ENCODE results near the gene AAMDC.
A peak's percentile ranks its signal among the peaks of the same experiment; 100 is the strongest.

AAMDC gene

GRCh38 chr11:77820565-77821348, at the start of gene AAMDC, which contains the start of gene RSF1:
Gene AAMDC, plus strand, starts transcription at chr11:77821144. Its CDS starts 21,353 bp downstream, at chr11:77842497.
Gene RSF1, minus strand, starts transcription at chr11:77820722. Its CDS starts 8 bp downstream, at chr11:77820714.
- DNase-seq (ENCODE audit: low spot score), result peak; percentile 96

DNA sequence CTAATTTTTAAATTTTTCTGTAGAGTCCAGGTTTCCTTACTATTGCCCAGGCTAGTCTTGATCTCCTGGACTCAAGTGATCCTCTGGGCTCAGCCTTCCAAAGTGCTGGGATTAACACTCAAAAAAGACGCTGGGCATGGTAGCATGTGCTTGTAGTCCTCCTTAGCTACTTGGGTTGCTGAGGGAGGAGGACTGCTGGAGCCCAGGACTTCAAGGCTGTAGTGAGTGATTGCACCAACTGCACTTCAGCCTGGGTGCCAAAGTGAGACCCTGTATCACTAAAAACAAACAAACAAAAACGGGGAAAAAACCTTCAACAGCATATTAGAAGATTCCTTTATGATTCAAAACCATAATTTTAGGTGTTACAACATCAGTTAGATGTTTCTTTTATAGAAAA, 45.0 kb upstream of the AAMDC start:
- DNase-seq (ENCODE audit: low spot score), result no peak

- DNase-seq (ENCODE audit: low spot score), result no peak
These were observed 44.5 kb upstream of the AAMDC start for GRCh38 chr11:77776455-77776854.

DNA sequence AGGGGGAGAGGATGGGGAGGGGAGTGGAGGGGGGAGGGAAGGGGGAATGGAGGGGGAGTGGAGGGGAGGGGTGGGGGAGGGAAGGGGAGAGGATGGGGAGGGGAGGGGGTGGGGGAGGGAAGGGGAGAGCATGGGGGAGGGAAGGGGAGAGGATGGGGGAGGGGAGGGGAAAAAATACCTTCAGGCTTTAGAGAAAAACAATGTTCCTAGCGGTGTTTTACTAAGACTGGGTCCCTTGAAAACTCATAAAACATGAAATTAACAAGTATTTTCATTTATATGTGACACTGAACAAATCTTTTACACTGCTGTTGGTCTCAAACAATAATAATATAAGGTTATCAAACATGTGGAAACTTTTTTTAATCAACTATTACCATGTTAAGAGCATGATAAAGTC, 42.8 kb upstream of the AAMDC start:
- DNase-seq (ENCODE audit: low spot score), result no peak

DNA sequence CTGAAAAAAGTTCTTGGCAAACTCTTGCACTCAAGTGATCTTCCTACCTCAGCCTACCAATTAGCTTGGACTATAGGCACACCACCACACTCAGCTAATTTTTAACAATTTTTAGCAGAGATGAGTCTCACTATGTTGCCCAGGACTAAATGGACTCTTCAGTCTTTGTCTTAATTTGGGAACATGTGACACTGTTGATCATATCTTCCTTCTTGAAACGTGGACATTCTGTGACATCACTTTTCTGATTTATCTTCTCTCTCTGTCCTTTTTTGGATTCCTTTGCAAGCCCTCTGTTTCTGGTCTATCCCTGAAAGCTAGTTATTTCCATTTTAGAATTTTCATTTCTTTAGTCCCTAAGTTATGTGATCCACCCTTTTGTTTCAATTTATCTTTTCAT, 42.4 kb upstream of the AAMDC start:
- no peak for DNase-seq (ENCODE audit: low spot score)

GRCh38 chr11:77779935-77780334, 41.0 kb upstream of the AAMDC start:
- peak; percentile 22 for DNase-seq (ENCODE audit: low spot score)

DNA sequence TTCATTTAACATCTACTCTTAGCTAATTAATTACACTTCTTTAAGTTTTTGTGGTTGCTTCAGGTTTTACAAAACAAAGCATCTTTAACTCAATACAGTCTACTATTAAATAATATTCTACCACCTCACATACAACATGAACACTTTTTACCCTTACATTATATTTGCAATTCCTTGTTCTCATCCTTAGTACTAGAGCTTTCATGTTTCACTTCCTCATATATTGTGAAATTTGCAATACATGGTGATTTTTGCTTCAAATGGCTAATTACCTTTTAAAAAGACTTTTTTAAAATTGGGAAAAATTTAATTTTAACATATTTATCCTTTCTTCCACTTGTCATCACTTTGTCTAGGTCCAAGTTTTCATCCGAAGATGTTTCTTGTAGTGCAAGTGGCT, 37.9 kb upstream of the AAMDC start:
- no peak for DNase-seq (ENCODE audit: low spot score)

GRCh38 chr11:77784572-77784971, 36.4 kb upstream of the AAMDC start:
- no peak for DNase-seq (ENCODE audit: low spot score)

GRCh38 chr11:77789061-77789730, 31.7 kb upstream of the AAMDC start:
- DNase-seq (ENCODE audit: low spot score), result no peak

GRCh38 chr11:77789731-77790476, 31.0 kb upstream of the AAMDC start:
- DNase-seq (ENCODE audit: low spot score), result no peak

DNA sequence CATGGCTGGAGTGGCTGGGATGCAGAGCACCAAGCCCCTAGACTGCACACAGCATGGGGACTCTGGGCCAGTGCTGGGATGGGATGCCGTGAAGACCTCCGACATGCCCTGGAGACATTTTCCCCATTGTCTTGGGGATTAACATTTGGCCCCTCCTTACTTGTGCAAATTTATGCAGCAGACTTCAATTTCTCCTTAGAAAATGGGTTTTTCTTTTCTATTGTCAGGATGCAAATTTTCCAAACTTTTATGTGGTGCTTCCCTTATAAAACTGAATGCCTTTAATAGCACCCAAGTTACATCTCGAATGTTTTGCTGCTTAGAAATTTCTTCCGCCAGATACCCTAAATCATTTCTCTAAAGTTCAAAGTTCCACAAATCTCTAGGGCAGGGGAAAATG, 29.6 kb upstream of the AAMDC start:
- DNase-seq (ENCODE audit: low spot score), result no peak

DNA sequence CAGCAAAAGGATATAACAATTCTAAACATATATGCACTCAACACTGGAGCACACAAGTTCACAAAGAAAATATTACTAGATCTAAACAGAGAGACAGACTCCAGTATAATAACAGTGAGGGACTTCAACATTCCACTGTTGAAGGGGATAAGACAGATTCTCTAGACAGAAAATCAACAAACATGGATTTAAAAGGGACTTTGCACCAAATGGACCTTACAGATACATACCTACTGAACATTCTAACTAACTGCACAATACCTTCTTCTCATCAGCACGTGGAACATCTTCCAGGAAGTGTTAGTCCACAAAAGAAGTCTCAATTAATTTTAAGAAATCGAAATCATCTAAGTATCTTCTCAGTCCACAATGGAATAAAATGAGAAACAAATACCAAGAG, 27.0 kb upstream of the AAMDC start:
- DNase-seq (ENCODE audit: low spot score), result no peak

DNA sequence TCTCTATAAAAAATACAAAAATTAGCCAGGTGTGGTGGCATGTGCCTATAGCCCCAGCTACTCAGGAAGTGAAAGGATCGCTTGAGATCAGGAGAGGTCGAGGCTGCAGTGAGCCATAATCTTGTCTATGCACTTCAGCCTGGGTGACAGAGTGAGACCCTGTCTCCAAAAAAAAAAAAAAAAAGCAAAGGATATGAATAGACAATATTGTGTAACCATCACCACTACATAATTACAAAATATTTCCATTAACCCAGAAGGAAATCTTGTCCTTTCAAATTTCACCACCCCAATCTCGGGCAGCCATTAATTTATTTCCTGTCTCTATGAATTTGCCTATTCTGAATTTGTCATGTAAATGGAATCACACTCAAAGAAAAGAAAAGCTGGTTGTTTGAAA, 21.6 kb upstream of the AAMDC start:
- DNase-seq (ENCODE audit: low spot score), result no peak

- no peak for DNase-seq (ENCODE audit: low spot score)
These were observed 20.5 kb upstream of the AAMDC start for GRCh38 chr11:77800449-77800848.

- no peak for DNase-seq (ENCODE audit: low spot score)
These were observed 19.5 kb upstream of the AAMDC start for GRCh38 chr11:77801477-77801876.

DNA sequence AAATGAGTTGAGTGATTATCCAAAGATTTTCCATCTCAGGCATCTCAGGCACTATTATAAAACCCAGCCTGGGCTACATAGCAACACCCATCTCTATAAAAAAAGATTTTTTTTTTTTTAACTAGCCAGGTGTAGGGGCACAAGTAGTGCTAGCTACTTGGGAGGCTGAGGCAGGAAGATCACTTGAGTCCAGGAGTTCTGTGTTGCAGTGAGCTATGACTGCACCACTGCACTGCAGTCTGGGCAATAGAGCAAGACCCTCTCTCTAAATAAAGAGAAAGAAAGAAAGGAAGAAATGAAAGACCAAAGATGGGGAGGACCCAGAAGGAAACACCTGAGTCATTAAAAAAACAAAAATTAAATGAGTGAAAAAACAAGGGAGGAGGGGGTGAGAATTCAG, 14.5 kb upstream of the AAMDC start:
- no peak for DNase-seq (ENCODE audit: low spot score)

DNA sequence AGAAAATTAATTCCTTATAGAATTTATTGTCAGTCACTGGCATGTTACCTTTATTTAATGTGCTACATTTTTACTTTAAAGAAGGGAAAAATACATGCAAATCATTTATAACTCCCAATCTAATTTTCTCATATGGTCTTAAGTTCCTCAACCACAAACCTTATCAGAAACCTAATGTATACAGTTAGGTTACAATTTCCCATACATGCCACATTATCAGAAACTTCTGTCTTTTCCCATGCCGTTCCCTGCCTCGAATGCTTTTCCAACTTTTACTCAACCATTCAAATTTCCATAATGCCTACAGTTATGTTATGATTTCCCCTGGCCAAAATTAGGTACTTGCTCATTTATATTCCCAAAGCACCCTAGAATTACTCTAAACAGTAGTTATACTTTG, 14.0 kb upstream of the AAMDC start:
- no peak for DNase-seq (ENCODE audit: low spot score)

GRCh38 chr11:77813256-77813655, 7.7 kb upstream of the AAMDC start:
- DNase-seq (ENCODE audit: low spot score), result no peak

DNA sequence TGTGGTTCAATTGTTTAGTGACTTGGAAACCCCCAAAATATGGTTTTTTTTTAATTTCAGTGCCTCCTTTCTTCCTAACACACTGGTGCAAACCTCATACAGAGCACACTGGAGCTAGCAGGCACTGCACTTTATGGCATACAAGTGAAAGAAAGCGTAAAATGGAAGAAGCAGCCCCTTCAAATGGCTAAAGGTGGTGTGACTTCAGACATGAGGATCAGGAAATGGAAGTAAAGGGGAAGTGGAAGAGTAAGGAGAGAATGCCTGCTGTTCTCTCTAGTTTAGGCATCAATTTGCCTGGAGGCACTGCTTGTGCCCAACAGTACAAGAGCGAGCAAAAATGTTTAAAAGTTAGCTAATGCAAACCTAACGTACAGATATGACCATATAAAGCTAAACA, 6.1 kb upstream of the AAMDC start:
- no peak for DNase-seq (ENCODE audit: low spot score)

DNA sequence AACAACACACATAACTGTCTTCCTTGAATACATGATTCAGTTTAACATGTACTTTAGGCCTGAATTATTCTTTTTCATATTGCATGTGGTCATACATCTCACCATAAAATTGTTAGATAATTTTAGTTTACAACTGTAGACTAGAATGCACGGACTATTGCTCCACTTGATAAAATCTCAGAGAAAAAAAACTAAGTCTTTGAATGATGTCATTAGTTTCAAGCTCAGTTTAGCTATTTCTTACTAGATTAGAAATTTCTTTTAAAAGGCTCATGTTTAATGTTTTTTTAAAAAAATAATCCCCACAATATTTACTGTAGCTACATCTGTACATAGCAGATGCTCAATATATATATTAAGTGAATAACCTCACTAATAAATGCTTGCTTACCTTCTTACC, 5.5 kb upstream of the AAMDC start:
- DNase-seq (ENCODE audit: low spot score), result no peak

GRCh38 chr11:77819411-77819920, 1.5 kb upstream of the AAMDC start:
- DNase-seq (ENCODE audit: low spot score), result peak; percentile 92

GRCh38 chr11:77819921-77820564, 901 bp upstream of the AAMDC start:
- peak; percentile 35 for DNase-seq (ENCODE audit: low spot score)
